ENCODE data around the gene SMAD3. TPM values are rescaled to one million over a fixed set of nuclear protein-coding genes. Genes with fewer than 3 reads are reported as not detected.

SMAD3 gene
- total and polyA plus RNA-seq, 10 of the 15 experiments (the other 5 are each of a cell fraction or from before 2014, with no cell fraction given), result 5.6 to 43.2 (median 16.0) TPM

DNA sequence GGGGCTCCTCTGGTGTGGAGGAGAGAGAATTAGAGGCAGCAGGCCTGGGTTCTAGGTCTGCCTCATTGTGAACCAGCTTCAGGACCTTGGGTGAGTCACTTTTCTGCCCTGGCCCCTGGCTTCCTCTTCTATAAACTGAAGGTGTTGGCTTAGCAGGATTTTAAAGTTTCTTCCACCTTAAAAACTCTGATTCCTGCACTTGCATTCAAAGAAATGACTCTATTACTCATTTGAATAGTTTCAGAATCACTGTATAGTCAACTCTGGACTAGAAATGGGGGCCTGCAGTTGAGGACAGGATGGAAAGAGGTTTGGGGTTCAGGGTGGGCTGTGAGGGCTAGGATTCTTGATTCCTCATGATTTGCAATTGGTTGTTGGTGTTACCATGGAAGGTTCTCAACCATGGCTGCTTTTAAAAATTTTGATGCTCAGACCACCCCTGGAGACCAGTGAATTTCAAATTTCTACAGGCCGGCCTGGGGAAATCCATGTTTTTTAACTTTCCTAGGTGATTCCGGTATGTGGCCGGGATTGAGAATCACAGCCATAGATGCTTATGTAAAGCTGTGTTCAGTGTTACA, 19.9 kb downstream of the SMAD3 start (continued):
- TF ChIP-seq CHD2 (IDR thresholded peaks at IDR 0.05; ENCODE audit: borderline replicate concordance, low read depth, low read length) (no peak), ASH2L (IDR thresholded peaks at IDR 0.05; ENCODE audit: borderline replicate concordance, low read depth) (no peak), ZNF217 (IDR thresholded peaks at IDR 0.05) (no peak), RAD21 (IDR thresholded peaks at IDR 0.05; ENCODE audit: insufficient read depth, low read depth, low read length) (no peak), ZNF687 (IDR thresholded peaks at IDR 0.05) (no peak), TCF7 (IDR thresholded peaks at IDR 0.05; ENCODE audit: borderline replicate concordance) (peak; percentile 54; the same call in 1 of the 2 replicates), RUNX3 (IDR thresholded peaks at IDR 0.05; ENCODE audit: low read length) (no peak), NFYB (IDR thresholded peaks at IDR 0.05; ENCODE audit: insufficient read depth, low read depth, low read length) (no peak), ESRRA (IDR thresholded peaks at IDR 0.05; ENCODE audit: low read length) (no peak), SP1 (IDR thresholded peaks at IDR 0.05; ENCODE audit: low read depth, low read length) (no peak), CUX1 (IDR thresholded peaks at IDR 0.05; ENCODE audit: insufficient replicate concordance, low read depth, low read length) (no peak), CHD1 (IDR thresholded peaks at IDR 0.05; ENCODE audit: low read depth, low read length) (no peak), CREM (IDR thresholded peaks at IDR 0.05; ENCODE audit: low read depth) (peak; percentile 77; the same call in 1 of the 2 replicates)
- TF ChIP-seq, protein P1, sequence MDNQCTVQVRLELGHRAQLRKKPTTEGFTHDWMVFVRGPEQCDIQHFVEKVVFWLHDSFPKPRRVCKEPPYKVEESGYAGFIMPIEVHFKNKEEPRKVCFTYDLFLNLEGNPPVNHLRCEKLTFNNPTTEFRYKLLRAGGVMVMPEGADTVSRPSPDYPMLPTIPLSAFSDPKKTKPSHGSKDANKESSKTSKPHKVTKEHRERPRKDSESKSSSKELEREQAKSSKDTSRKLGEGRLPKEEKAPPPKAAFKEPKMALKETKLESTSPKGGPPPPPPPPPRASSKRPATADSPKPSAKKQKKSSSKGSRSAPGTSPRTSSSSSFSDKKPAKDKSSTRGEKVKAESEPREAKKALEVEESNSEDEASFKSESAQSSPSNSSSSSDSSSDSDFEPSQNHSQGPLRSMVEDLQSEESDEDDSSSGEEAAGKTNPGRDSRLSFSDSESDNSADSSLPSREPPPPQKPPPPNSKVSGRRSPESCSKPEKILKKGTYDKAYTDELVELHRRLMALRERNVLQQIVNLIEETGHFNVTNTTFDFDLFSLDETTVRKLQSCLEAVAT (IDR thresholded peaks at IDR 0.05), result no peak
- TF ChIP-seq, protein P2, sequence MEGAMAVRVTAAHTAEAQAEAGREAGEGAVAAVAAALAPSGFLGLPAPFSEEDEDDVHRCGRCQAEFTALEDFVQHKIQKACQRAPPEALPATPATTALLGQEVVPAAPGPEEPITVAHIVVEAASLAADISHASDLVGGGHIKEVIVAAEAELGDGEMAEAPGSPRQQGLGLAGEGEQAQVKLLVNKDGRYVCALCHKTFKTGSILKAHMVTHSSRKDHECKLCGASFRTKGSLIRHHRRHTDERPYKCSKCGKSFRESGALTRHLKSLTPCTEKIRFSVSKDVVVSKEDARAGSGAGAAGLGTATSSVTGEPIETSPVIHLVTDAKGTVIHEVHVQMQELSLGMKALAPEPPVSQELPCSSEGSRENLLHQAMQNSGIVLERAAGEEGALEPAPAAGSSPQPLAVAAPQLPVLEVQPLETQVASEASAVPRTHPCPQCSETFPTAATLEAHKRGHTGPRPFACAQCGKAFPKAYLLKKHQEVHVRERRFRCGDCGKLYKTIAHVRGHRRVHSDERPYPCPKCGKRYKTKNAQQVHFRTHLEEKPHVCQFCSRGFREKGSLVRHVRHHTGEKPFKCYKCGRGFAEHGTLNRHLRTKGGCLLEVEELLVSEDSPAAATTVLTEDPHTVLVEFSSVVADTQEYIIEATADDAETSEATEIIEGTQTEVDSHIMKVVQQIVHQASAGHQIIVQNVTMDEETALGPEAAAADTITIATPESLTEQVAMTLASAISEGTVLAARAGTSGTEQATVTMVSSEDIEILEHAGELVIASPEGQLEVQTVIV (IDR thresholded peaks at IDR 0.05; ENCODE audit: borderline replicate concordance, partially characterized antibody), result no peak
